Endothelial cell (in vitro differentiated cells): Measurements from ENCODE around the gene OMA1. TPM values are rescaled to one million over a fixed set of nuclear protein-coding genes. Genes with fewer than 3 reads are reported as not detected.

Experiments used
- DNase-seq: peaks from one replicate; pipeline ENCODE4 v3.0.0; 2021; ENCODE audit warnings: low spot score
- H3K27ac Mint-ChIP-seq: one replicate; pipeline ENCODE4 v1.8.0; 2021; ENCODE audit warnings: mixed read lengths, inconsistent platforms; ENCODE audit not compliant: unreplicated experiment
- H3K27me3 Mint-ChIP-seq: one replicate; pipeline ENCODE4 v1.8.0; 2021; ENCODE audit warnings: mild to moderate bottlenecking, moderate library complexity, mixed read lengths, inconsistent platforms; ENCODE audit not compliant: unreplicated experiment
- H3K36me3 Mint-ChIP-seq: one replicate; pipeline ENCODE4 v1.8.0; 2021; ENCODE audit warnings: mild to moderate bottlenecking, low read depth, mixed read lengths, inconsistent platforms; ENCODE audit not compliant: unreplicated experiment
- H3K4me1 Mint-ChIP-seq: one replicate; pipeline ENCODE4 v1.8.0; 2021; ENCODE audit warnings: mild to moderate bottlenecking, mixed read lengths, inconsistent platforms; ENCODE audit not compliant: unreplicated experiment
- H3K4me3 Mint-ChIP-seq: one replicate; pipeline ENCODE4 v1.8.0; 2021; ENCODE audit warnings: mild to moderate bottlenecking, mixed read lengths, inconsistent platforms; ENCODE audit not compliant: unreplicated experiment
- H3K9me3 Mint-ChIP-seq: one replicate; pipeline ENCODE4 v1.8.0; 2021; ENCODE audit warnings: mixed read lengths, inconsistent platforms; ENCODE audit not compliant: unreplicated experiment
- total RNA-seq: library from RNA; stranded (reverse); fragmentation: NEBNext Ultra II Directional; extraction: Animal tissue kit (Norgen Biotek cat#: 25700); gene quantifications from one replicate; pipeline ENCODE4 v1.2.1, GENCODE V29; 2021; ENCODE audit not compliant: unreplicated experiment
- TF ChIP-seq, protein P1 (sequence below): fragments of 200-600 bp; sonication (generic); IDR thresholded peaks from one replicate; pipeline ENCODE4 v1.5.0; 2021; ENCODE audit warnings: antibody characterized with exemption; ENCODE audit not compliant: unreplicated experiment

OMA1 gene
- total RNA-seq, 1 donor from 2014 or later, result 7.6 TPM

DNA sequence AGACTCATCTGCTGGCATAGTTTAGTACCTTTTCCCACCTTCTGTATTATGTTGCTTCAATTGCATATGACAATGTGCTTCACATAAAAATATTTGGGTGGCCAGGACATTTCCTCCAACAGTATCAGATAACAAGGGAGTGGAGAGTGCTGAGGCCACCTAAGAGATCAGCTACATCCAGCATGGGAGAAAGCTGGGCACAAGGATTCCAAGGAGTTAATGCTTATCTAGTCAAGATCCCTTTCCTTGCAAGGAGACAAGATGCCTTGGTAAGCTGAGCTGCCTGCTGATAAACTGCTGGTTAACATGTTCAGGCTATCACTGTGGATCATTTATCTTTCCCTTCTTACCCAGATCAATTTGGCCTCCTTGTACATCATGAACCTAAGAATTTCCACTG, 25.1 kb upstream of the OMA1 start:
- no peak overlapping the region for H3K27ac Mint-ChIP-seq
- TF ChIP-seq, protein P1, sequence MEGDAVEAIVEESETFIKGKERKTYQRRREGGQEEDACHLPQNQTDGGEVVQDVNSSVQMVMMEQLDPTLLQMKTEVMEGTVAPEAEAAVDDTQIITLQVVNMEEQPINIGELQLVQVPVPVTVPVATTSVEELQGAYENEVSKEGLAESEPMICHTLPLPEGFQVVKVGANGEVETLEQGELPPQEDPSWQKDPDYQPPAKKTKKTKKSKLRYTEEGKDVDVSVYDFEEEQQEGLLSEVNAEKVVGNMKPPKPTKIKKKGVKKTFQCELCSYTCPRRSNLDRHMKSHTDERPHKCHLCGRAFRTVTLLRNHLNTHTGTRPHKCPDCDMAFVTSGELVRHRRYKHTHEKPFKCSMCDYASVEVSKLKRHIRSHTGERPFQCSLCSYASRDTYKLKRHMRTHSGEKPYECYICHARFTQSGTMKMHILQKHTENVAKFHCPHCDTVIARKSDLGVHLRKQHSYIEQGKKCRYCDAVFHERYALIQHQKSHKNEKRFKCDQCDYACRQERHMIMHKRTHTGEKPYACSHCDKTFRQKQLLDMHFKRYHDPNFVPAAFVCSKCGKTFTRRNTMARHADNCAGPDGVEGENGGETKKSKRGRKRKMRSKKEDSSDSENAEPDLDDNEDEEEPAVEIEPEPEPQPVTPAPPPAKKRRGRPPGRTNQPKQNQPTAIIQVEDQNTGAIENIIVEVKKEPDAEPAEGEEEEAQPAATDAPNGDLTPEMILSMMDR, result no peak
- DNase-seq, result no peak
- no peaks in the 10 kb centered on the region for H3K9me3 Mint-ChIP-seq
- no peak overlapping the region for H3K4me3 Mint-ChIP-seq
- peaks cover 9% of the 10 kb centered on the region for H3K27me3 Mint-ChIP-seq
- no peaks in the 10 kb centered on the region for H3K36me3 Mint-ChIP-seq
- H3K4me1 Mint-ChIP-seq, result peaks cover 4% of the 10 kb centered on the region

DNA sequence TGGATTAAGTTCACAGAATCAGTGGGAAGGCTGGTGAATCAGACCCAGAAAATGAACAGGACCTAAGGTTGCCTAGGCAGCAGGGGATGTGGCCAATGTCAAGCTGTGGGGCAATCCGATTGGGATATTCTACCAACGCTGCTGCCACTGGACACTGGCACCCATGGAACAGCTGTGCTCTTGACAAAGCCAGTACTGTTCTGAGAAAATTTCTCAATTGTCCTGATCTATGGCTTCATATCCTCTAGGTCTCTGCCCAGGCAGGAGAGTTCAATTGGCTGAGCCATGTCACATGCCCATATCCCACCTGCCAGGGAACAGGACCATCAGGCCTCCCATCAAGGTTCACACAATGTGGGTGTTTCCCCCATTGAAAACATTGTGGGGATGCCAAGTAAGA, 24.3 kb upstream of the OMA1 start:
- no peak overlapping the region for H3K27ac Mint-ChIP-seq
- no peak for DNase-seq
- H3K27me3 Mint-ChIP-seq, result peaks cover 4% of the 10 kb centered on the region
- TF ChIP-seq, protein P1, result no peak
- H3K4me3 Mint-ChIP-seq, result no peak overlapping the region
- no peaks in the 10 kb centered on the region for H3K9me3 Mint-ChIP-seq
- peaks cover 4% of the 10 kb centered on the region for H3K4me1 Mint-ChIP-seq
- no peaks in the 10 kb centered on the region for H3K36me3 Mint-ChIP-seq

DNA sequence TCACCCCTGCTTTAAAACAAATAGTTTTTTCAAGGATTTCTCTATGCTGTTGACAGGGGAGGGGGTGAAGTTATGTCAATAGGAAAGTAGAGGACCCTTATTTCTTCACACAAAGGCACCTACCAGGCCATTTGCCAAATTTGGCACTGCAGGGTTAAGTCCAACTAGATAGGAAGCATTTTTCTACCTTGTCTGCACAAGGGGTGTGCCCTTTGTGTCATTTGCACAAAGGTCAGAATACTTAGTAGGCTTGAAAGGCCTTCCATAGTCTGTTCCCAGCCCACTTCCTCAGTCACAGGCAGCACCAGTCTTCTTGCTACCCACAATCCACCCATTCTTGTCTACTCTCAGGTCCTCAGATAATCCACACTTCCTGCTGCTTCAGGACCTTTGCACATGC, 23.6 kb upstream of the OMA1 start:
- TF ChIP-seq, protein P1, result no peak
- DNase-seq, result no peak
- Mint-ChIP-seq H3K36me3 (no peaks in the 10 kb centered on the region), H3K27me3 (peaks cover 4% of the 10 kb centered on the region), H3K4me1 (no peaks in the 10 kb centered on the region), H3K27ac (no peak overlapping the region), H3K9me3 (no peaks in the 10 kb centered on the region), H3K4me3 (no peak overlapping the region)

DNA sequence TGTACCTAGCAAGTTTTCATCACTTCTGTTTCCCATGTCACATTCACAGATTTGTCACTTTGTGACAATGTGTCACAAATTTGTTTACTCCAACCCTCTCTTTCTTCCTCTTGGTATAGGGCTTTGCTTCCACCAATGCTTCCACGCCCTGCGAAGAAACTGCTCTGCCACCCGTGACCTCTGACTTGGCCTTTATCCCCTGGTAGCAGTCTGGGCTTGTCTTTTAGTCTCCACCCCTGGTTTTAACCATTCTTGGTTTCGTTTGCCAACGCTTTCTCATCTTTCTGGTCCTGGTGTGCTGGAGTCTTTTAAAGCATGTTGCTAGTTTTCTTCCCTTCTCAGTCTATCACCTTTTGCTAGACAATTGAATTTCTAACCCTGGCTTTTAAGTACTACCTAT, 22.4 kb upstream of the OMA1 start:
- H3K36me3 Mint-ChIP-seq, result no peaks in the 10 kb centered on the region
- no peak overlapping the region for H3K4me3 Mint-ChIP-seq
- no peaks in the 10 kb centered on the region for H3K9me3 Mint-ChIP-seq
- no peak overlapping the region for H3K27ac Mint-ChIP-seq
- DNase-seq, result no peak
- H3K4me1 Mint-ChIP-seq, result no peaks in the 10 kb centered on the region
- TF ChIP-seq, protein P1, result no peak
- peaks cover 4% of the 10 kb centered on the region for H3K27me3 Mint-ChIP-seq

DNA sequence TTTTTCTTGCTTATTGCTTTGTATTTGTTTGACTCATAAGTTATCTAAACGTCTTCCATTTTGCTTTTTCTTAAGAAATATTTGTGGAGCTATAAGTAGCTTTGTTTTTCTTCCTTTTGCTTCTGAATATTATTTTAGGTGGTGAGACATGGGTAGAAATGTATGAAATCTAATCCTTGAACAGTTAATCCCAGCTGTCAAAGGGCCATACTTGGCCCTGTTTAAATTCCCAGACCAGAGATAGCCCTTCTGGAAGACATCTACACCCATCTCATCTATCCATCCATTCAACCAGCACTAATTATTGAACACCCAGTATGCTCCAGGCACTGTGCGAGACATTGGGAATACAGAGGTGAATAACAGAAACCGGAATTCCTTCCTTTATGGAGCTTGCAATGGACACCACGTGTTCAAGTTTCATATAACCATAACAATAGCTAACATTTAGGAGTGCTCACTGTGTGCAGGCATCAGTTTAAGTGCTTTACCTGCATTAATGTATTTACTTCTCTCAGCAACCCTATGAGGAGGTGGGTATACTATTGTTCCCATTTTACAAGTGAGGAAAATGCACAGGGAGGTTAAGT, 21.8 kb upstream of the OMA1 start:
- Mint-ChIP-seq H3K27me3 (peaks cover 4% of the 10 kb centered on the region), H3K4me3 (no peak overlapping the region), H3K4me1 (no peaks in the 10 kb centered on the region), H3K36me3 (no peaks in the 10 kb centered on the region), H3K9me3 (no peaks in the 10 kb centered on the region), H3K27ac (no peak overlapping the region)
- no peak for DNase-seq
- TF ChIP-seq, protein P1, result no peak
